ENCODE measurements around the gene GPRIN1. TPM values are rescaled to one million over a fixed set of nuclear protein-coding genes. Genes with fewer than 3 reads are reported as not detected.
A peak's percentile ranks its signal among the peaks of the same experiment; 100 is the strongest.
"Not testable (repeated sequence)": the region's sequence is repeated elsewhere in the genome, so short reads cannot be mapped to it uniquely, and the experiment has no call there.

The GPRIN1 gene
- total RNA-seq, 1 donor from 2014 or later, result 101 TPM

GRCh38 chr5:176577312-176578176 lies 32.4 kb downstream of the GPRIN1 start:
- FAIRE-seq (no peak), DNase-seq (ENCODE audit: low spot score in 2 of 2) (no peak)

GRCh38 chr5:176575488-176576422 lies 34.2 kb downstream of the GPRIN1 start:
- FAIRE-seq, result no peak
- DNase-seq (ENCODE audit: low spot score in 2 of 2), result no peak

- FAIRE-seq, result no peak
- DNase-seq (ENCODE audit: low spot score in 2 of 2), result no peak
Observed at GRCh38 chr5:176575066-176575465, 34.9 kb downstream of the GPRIN1 start.

- FAIRE-seq (no peak), DNase-seq (ENCODE audit: low spot score in 2 of 2) (no peak)
Observed at GRCh38 chr5:176574297-176574591, 35.7 kb downstream of the GPRIN1 start.

- peak; percentile 77 to 83 for DNase-seq (ENCODE audit: low spot score in 2 of 2)
- no peak for FAIRE-seq
Observed at GRCh38 chr5:176573564-176574296, 36.2 kb downstream of the GPRIN1 start.

- DNase-seq (ENCODE audit: low spot score in 2 of 2) (no peak), FAIRE-seq (no peak)
Observed at GRCh38 chr5:176570044-176570443, 39.9 kb downstream of the GPRIN1 start.

- DNase-seq (ENCODE audit: low spot score in 2 of 2) (no peak), FAIRE-seq (no peak)
Observed at GRCh38 chr5:176568657-176569056, 41.3 kb downstream of the GPRIN1 start.

GRCh38 chr5:176565760-176566288 lies 44.1 kb downstream of the GPRIN1 start:
- FAIRE-seq (no peak), DNase-seq (ENCODE audit: low spot score in 2 of 2) (no peak)

- FAIRE-seq (no peak), DNase-seq (ENCODE audit: low spot score in 2 of 2) (no peak)
Observed at GRCh38 chr5:176564002-176564401, 46.0 kb downstream of the GPRIN1 start.

GRCh38 chr5:176562189-176562588 lies 47.8 kb downstream of the GPRIN1 start:
- no peak for FAIRE-seq
- no peak for DNase-seq (ENCODE audit: low spot score in 2 of 2)

GRCh38 chr5:176561259-176561658 lies 48.7 kb downstream of the GPRIN1 start:
- FAIRE-seq, result no peak
- DNase-seq (ENCODE audit: low spot score in 2 of 2), result no peak

GRCh38 chr5:176560364-176560763 lies 49.6 kb downstream of the GPRIN1 start:
- DNase-seq (ENCODE audit: low spot score in 2 of 2) (no peak), FAIRE-seq (no peak)

GRCh38 chr5:176559683-176560082 lies 50.3 kb downstream of the GPRIN1 start:
- FAIRE-seq, result no peak
- no peak for DNase-seq (ENCODE audit: low spot score in 2 of 2)

- DNase-seq (ENCODE audit: low spot score in 2 of 2) (no peak), FAIRE-seq (no peak)
Observed at GRCh38 chr5:176557846-176558245, 52.1 kb downstream of the GPRIN1 start.

GRCh38 chr5:176553260-176554085 lies 56.5 kb downstream of the GPRIN1 start:
- no peak for DNase-seq (ENCODE audit: low spot score in 2 of 2)
- no peak for FAIRE-seq

- no peak for FAIRE-seq
Observed at GRCh38 chr5:176552332-176552869, 57.6 kb downstream of the GPRIN1 start.

GRCh38 chr5:176550937-176551336 lies 59.0 kb downstream of the GPRIN1 start:
- not testable (repeated sequence) for DNase-seq (ENCODE audit: low spot score in 2 of 2); FAIRE-seq

More at GRCh38 chr5:176552332-176552869, 57.6 kb downstream of the GPRIN1 start:
- no peak for DNase-seq (ENCODE audit: low spot score in 2 of 2)

- FAIRE-seq (no peak), DNase-seq (ENCODE audit: low spot score in 2 of 2) (no peak)
Observed at GRCh38 chr5:176550275-176550831, 59.6 kb downstream of the GPRIN1 start.

GRCh38 chr5:176549871-176550270 lies 60.1 kb downstream of the GPRIN1 start:
- DNase-seq (ENCODE audit: low spot score in 2 of 2), result no peak
- no peak for FAIRE-seq

All from frontal cortex (tissue), 4 donors.